HL-60 (cell line): ENCODE results near the gene RPL22.

Experiments
- DNase-seq, 2 experiments: peaks; one replicate each; pipeline ENCODE4 v3.0.0-alpha.2; 2010 to 2020; ENCODE audit warnings: low read depth in 1 of 2, low spot score in 1 of 2
- H3K27ac ChIP-seq: fragments of 250-450 bp; sonication (Bioruptor Pico); replicated peaks from 2 replicates; pipeline ENCODE4 v1.5.1; 2020; ENCODE audit warnings: mild to moderate bottlenecking, moderate library complexity
- H3K27me3 ChIP-seq: fragments of 250-450 bp; sonication (Bioruptor Pico); 2 replicates; pipeline ENCODE4 v1.5.1; 2021; ENCODE audit warnings: mild to moderate bottlenecking, moderate library complexity; ENCODE audit not compliant: insufficient read depth, poor library complexity, severe bottlenecking
- H3K4me3 ChIP-seq: replicated peaks from 2 replicates; pipeline ENCODE4 v1.5.1; 2011; ENCODE audit warnings: mild to moderate bottlenecking, control low read depth, low read length; ENCODE audit not compliant: insufficient read depth
- GABPA ChIP-seq: IDR thresholded peaks from 2 replicates; pipeline ENCODE4 v1.6.1; 2012; ENCODE audit warnings: low read depth
- POLR2AphosphoS5 ChIP-seq: IDR thresholded peaks from 2 replicates; pipeline ENCODE4 v1.6.1; 2012; ENCODE audit warnings: low read depth
- SPI1 ChIP-seq: IDR thresholded peaks from 2 replicates; pipeline ENCODE4 v1.6.1; 2012; ENCODE audit warnings: low read depth, mild to moderate bottlenecking, borderline replicate concordance
- TF ChIP-seq, protein P1 (sequence below): IDR thresholded peaks from one replicate; pipeline ENCODE4 v1.5.1; 2011; ENCODE audit warnings: low read length, control low read depth, inconsistent platforms; ENCODE audit not compliant: insufficient read depth
- TF ChIP-seq, protein P2 (sequence below): IDR thresholded peaks from 2 replicates; pipeline ENCODE4 v1.6.1; 2012; ENCODE audit warnings: low read depth; ENCODE audit not compliant: insufficient replicate concordance

The RPL22 gene

DNA sequence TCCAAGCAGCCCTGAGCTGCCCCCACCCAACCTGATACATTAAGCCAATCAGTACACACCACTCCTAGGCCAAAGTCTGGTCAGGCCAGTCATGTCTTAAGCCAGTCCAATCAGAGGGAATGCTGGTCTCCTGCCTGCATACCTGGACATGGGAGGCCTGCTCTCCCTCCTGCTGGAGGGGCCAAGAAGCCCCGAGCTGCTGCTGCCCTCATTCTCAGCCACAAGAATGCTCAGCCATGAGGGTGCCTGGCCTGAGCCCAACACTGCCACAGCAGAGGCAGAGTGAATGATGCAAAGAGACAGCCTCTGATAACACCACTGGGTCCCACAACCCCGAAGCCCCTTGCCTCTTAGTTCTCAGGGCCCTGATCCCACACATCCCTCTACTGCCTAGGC lies 42.3 kb downstream of the RPL22 start:
- H3K27ac ChIP-seq = no peak overlapping the region
- no peak for TF ChIP-seq SPI1
- no peaks in the 10 kb centered on the region for H3K27me3 ChIP-seq
- no peak for DNase-seq
- no peak overlapping the region for H3K4me3 ChIP-seq

DNA sequence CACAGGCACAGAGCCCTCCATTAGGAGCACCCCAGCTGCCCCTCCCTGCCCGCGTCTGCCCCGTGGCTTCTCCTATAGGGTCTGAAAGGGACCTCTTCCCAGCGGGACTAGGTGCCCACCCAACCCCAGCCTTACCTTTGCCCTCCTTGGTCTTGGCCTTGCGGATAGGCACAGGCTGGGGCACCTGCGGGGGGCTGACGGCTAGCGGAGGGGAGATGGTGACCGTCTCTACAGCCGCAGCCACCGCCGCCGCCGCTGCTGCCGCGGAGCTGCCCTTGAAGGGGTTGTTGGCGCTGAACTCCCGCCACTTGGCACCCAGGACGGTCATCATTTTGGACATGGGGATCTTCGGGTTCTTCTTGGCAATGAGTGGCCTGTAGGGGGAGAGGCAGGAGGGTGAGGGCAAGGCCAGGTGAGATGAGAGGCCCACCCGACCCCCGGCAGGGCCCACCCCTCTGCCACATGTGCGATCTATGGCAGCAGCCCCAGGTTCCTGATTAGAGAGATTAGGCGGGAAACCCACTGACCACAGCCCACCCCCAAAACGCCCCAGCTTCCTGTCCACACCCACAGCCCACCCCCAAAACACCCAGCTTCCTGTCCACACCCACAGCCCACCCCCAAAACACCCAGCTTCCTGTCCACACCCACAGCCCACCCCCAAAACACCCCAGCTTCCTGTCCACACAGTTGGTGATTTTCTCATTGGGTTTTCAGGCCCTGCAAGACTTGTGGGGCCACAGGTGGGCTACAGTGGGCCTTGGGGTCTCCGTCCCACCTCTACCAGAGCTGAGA lies 44.7 kb downstream of the RPL22 start:
- DNase-seq = no peak
- TF ChIP-seq GABPA = no peak
- TF ChIP-seq, protein P1, sequence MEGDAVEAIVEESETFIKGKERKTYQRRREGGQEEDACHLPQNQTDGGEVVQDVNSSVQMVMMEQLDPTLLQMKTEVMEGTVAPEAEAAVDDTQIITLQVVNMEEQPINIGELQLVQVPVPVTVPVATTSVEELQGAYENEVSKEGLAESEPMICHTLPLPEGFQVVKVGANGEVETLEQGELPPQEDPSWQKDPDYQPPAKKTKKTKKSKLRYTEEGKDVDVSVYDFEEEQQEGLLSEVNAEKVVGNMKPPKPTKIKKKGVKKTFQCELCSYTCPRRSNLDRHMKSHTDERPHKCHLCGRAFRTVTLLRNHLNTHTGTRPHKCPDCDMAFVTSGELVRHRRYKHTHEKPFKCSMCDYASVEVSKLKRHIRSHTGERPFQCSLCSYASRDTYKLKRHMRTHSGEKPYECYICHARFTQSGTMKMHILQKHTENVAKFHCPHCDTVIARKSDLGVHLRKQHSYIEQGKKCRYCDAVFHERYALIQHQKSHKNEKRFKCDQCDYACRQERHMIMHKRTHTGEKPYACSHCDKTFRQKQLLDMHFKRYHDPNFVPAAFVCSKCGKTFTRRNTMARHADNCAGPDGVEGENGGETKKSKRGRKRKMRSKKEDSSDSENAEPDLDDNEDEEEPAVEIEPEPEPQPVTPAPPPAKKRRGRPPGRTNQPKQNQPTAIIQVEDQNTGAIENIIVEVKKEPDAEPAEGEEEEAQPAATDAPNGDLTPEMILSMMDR = no peak
- TF ChIP-seq, protein P2, sequence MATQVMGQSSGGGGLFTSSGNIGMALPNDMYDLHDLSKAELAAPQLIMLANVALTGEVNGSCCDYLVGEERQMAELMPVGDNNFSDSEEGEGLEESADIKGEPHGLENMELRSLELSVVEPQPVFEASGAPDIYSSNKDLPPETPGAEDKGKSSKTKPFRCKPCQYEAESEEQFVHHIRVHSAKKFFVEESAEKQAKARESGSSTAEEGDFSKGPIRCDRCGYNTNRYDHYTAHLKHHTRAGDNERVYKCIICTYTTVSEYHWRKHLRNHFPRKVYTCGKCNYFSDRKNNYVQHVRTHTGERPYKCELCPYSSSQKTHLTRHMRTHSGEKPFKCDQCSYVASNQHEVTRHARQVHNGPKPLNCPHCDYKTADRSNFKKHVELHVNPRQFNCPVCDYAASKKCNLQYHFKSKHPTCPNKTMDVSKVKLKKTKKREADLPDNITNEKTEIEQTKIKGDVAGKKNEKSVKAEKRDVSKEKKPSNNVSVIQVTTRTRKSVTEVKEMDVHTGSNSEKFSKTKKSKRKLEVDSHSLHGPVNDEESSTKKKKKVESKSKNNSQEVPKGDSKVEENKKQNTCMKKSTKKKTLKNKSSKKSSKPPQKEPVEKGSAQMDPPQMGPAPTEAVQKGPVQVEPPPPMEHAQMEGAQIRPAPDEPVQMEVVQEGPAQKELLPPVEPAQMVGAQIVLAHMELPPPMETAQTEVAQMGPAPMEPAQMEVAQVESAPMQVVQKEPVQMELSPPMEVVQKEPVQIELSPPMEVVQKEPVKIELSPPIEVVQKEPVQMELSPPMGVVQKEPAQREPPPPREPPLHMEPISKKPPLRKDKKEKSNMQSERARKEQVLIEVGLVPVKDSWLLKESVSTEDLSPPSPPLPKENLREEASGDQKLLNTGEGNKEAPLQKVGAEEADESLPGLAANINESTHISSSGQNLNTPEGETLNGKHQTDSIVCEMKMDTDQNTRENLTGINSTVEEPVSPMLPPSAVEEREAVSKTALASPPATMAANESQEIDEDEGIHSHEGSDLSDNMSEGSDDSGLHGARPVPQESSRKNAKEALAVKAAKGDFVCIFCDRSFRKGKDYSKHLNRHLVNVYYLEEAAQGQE = no peak
- no peak for TF ChIP-seq SPI1
- TF ChIP-seq POLR2AphosphoS5 = no peak
- H3K27me3 ChIP-seq = no peaks in the 10 kb centered on the region
- H3K4me3 ChIP-seq = no peak overlapping the region
- no peak overlapping the region for H3K27ac ChIP-seq

DNA sequence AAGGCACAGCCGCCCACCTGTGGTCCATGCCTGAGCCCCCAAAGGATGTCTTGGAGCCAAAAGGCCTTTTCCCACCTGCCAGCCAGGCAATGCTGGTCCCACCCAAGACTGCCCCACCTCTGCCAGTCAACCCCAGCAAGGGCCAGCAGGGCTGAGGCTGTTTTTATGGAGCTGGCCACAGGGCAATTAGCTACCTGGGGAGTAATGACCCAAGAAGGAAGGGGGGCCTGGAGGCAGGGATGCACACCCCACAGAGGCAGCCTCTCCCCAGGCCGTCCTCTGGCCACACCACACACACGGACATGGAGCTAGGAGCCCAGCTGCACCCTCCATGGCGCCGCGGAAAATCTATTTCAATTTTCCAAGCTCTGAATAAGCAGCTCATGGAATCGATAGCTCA lies 46.5 kb downstream of the RPL22 start:
- no peak for TF ChIP-seq SPI1
- TF ChIP-seq GABPA = no peak
- TF ChIP-seq, protein P1 = no peak
- TF ChIP-seq POLR2AphosphoS5 = no peak
- H3K27ac ChIP-seq = no peak overlapping the region
- H3K27me3 ChIP-seq = peaks cover 14% of the 10 kb centered on the region
- DNase-seq = no peak
- no peak overlapping the region for H3K4me3 ChIP-seq

DNA sequence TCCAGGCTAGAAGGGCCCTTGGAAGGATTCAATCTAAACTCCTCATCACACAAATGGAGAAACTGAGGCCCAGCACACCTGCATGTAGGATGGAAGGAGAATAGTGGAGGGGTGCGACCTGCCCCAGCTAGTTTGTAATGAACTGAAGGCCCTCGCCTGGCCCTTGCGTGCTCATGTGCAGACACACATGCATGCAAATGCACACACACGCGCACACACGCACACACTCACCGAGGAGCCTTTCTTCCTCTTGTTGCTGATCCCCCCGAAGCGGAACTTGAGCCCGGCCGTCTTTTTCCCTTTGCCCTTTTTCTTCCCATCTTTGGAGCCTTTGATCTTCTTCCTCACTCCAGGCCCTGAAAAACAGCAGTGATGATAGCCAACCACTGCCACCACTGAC lies 47.2 kb downstream of the RPL22 start:
- peaks cover 14% of the 10 kb centered on the region for H3K27me3 ChIP-seq
- H3K27ac ChIP-seq = no peak overlapping the region
- TF ChIP-seq GABPA (no peak), POLR2AphosphoS5 (no peak)
- TF ChIP-seq, protein P1 = no peak
- TF ChIP-seq, protein P2 = no peak
- peak in 1 of 2 experiments; percentile 48 for DNase-seq
- H3K4me3 ChIP-seq = no peak overlapping the region
